NCI-H1436 treated with DMSO at 0.1 percent for 48 hours (cell line): ENCODE results near the gene CCNF.
"Not testable (repeated sequence)": the region's sequence is repeated elsewhere in the genome, so short reads cannot be mapped to it uniquely, and the experiment has no call there.

ENCODE experiments used
- DNase-seq: peaks from one replicate; lab custom pipeline; 2025; lab: John Stamatoyannopoulos, UW

CCNF gene

GRCh38 chr16:2471653-2472487 lies 42.6 kb downstream of the CCNF start:
- DNase-seq: no peak

DNA sequence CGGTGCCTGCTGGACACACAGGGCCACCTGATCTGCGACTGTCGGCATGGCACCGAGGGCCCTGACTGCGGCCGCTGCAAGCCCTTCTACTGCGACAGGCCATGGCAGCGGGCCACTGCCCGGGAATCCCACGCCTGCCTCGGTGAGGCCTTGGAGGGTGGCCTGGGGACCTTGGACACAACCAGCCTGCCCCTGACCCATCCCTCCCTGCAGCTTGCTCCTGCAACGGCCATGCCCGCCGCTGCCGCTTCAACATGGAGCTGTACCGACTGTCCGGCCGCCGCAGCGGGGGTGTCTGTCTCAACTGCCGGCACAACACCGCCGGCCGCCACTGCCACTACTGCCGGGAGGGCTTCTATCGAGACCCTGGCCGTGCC lies 43.2 kb downstream of the CCNF start:
- DNase-seq: no peak

DNA sequence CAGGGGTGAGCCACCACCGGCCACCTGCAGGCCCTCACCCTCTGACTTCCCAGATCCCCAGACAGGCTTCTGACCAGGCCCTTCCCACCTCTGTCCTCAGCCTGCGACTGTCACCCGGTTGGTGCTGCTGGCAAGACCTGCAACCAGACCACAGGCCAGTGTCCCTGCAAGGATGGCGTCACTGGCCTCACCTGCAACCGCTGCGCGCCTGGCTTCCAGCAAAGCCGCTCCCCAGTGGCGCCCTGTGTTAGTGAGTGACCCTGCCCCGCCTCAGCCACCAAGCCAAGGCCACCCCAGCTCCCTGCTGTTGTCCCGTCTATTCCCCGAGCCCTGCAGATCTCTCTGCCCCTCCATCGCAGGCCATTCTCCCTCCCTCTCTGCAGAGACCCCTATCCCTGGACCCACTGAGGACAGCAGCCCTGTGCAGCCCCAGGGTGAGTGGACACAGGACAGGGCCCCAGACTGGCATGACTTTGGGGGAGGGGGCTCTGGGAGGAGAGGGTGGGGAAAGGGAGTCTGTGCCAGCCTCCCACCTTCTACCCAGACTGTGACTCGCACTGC lies 43.7 kb downstream of the CCNF start:
- no peak for DNase-seq

- DNase-seq: no peak
These were observed 44.2 kb downstream of the CCNF start for GRCh38 chr16:2473446-2473926.

DNA sequence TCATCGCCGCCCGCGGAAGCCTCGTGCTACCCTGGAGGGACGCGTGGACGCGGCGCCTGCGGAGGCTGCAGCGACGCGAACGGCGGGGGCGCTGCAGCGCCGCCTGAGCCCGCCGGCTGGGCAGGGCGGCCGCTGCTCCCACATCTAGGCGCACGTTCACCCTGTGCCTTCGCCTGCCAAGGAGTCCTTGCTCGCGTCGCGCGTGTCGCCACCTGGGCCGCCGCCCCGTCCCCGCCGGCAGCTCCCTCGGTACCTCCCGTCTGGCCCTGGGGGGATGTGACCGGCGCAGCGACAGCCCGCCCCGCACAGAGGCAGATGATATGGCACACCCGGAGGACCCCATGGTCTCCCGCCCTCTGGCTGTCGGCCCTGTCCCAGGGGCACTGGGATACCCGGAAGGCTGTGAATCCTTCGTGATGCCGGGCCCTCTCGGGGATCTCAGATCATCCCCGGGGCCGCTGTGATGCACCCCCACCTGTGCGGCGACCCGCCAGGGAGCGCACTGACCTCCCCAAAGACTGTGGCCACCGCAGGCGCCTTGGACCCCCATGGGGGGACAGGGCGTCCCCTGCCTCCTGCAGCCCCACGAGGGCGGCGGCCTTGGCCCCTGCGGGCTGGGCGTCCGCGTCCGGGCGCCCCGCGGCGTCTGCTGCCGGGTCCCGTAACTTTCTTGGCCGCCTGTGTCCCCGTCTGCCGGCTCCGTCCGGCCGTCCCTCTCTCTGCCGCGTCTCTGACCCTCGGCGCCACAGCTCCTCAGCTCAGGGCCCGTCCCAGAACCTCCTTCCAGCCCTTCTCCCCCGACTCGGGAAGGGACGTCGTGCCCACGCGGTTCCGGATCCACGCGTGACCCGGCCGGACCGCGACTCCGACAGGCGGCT lies 45.0 kb downstream of the CCNF start:
- DNase-seq: no peak

- DNase-seq: no peak
These were observed 45.7 kb downstream of the CCNF start, which contains the start of gene TBC1D24 for GRCh38 chr16:2474877-2475412. TBC1D24 (plus strand) TSS chr16:2475127; CDS start chr16:2496149, 21,022 bp downstream.

GRCh38 chr16:2475413-2476344 lies 46.4 kb downstream of the CCNF start:
- DNase-seq: no peak

- no peak for DNase-seq
These were observed 47.1 kb downstream of the CCNF start for GRCh38 chr16:2476345-2476720.

GRCh38 chr16:2476741-2477140 lies 47.5 kb downstream of the CCNF start:
- no peak for DNase-seq

GRCh38 chr16:2477327-2477726 lies 48.1 kb downstream of the CCNF start:
- no peak for DNase-seq

DNA sequence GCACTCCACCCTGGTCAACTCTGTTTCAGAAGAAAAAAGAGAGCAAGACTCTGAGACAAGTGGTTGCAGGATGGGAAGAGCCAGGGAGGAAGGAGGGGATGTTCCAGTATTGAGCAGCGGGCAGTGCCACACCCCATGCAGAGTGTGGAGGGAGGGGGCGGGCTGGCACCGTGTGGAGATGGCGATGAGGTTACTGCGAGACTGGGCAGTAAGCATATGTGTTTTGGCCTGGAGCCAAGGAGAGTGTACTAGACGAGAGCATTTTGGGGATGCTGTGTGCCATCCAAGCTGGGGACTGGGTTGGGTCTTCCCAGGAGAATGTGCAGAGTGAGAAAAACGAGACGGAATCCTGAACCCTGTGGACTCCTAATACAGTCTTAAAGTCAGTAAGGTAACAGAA lies 49.0 kb downstream of the CCNF start:
- no peak for DNase-seq

- not testable (repeated sequence) for DNase-seq
These were observed 50.7 kb downstream of the CCNF start for GRCh38 chr16:2479996-2480395.

DNA sequence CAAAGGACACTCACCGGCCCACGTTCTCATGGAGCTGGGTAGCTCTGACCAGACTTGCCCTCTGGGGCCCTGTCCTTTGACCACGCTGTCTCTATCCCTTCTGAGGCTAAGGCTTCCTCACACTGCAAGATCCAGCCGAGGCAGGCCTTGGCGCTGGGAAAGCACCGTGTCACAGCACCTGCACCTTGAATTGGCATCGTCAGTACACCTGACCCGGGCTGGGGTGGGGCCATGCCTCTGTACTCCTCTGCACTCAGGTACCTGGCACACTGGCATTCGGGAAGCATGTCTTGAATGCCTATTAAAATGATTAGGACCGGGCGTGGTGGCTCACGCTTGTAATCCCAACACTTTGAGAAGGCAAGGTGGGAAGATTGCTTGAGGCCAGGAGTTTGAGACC lies 51.7 kb downstream of the CCNF start:
- no peak for DNase-seq

DNA sequence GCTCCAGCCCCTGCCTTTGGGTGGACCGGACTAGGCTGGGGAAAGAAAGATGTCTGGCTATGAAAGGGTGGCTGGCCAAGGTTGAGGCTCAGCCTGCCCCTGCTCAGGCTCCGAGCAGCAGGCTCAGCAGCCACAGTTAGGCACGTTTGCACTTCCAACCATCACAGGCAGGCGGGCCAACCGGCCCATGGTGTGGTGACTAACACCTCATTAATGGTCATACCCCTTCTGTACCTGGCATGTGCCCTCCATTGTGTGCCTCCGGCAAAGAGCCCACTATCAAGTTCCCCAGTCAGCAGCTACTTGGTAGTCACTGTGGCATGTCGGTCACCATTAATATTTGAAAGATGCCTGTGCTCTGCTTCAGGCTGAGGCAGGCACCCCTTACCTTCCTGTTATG lies 52.4 kb downstream of the CCNF start:
- DNase-seq: no peak

DNA sequence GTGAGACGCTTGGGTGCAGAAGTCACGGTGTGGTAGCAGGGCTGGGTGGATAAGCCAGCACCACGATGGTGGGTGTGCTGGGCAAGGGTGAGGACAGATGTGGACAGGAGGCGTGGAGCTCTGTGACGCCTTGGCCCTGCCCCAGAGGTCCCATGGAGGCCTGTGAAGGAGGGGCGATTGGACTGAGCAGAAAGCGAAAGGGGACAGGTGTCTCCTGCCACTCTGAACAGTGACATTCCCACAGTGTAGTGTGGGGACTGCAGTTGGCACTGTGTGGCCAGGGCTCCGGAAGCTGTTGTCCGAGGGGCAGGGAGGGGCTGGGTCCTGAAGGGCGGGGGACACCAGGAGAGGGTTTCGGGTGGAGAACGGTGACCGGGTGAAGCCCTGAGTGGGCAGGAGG lies 53.0 kb downstream of the CCNF start:
- DNase-seq: no peak

GRCh38 chr16:2482708-2483534 lies 53.7 kb downstream of the CCNF start:
- DNase-seq: no peak

DNA sequence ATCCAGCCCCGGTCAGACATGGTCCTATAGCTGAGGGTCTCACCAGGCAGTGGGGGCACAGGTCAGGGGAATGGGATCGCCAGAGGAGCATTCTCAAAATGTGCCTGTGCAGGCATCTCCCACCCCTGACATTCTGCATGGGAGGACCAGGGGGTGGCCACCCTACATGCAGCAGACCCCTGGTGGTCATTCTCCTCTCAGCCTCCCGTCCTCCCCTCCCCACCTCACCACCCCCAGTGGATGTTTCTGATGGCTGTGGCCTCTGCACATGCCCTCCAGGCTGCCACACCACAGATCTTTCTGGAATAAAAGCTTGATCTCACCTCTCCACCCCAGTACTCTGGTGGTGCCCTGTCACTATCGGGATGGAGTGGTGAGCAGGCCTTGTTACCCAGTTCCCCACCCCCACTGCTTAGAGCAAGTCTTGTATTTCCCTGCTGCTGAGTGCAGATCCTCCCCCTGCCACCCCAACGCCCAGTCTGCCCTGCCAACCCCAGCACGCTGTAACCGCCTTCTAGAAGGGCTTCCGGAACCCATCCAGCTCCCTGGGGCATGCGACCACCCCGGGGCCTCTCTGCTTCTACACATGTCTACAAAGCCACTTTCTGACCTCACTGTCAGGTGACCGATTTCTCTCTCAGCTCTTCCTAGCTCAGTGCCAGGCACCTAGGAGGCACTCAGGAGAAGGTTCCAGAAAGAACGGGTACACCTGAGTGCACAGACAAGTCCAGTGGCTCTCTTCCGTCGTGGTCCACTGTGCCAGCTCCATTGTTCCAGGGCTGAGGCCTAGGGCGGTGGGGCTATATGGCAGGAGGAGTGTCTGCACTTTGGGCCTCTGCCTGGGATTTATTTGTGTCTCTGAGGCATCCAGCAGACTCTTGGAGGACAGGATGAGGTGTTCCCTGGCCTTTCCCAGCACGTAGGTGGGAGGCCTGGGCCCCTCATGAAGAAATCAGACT lies 55.0 kb downstream of the CCNF start:
- DNase-seq: no peak

- DNase-seq: no peak
These were observed 55.8 kb downstream of the CCNF start for GRCh38 chr16:2484898-2485508.
